RWPE1 (cell line): ENCODE results near the gene FREM2.

Source experiments
- CTCF ChIA-PET: fragments of 350-600 bp; sonication (Branson Sonifier 250); formaldehyde crosslinking; extraction: SDS; loops from one replicate; lab custom pipeline; 2021; lab: Yijun Ruan, JAX
- POLR2A ChIA-PET: fragments of 400-600 bp; formaldehyde crosslinking; extraction: SDS; loops from one replicate; lab custom pipeline; 2020; ENCODE audit warnings: antibody characterized with exemption; ENCODE audit not compliant: low non-redundant PET; lab: Yijun Ruan, JAX
- DNase-seq: peaks from one replicate; pipeline ENCODE4 v3.0.0; 2012; ENCODE audit warnings: low spot score
- H3K27ac ChIP-seq: fragments of 450-650 bp; 2 replicates; pipeline ENCODE4 v1.5.1; 2017
- TF ChIP-seq, protein P1 (sequence below): fragments of 450-650 bp; conservative IDR thresholded peaks from 2 replicates; pipeline ENCODE4 v1.5.1; 2017; ENCODE audit warnings: low read depth, mild to moderate bottlenecking

The FREM2 gene

DNA sequence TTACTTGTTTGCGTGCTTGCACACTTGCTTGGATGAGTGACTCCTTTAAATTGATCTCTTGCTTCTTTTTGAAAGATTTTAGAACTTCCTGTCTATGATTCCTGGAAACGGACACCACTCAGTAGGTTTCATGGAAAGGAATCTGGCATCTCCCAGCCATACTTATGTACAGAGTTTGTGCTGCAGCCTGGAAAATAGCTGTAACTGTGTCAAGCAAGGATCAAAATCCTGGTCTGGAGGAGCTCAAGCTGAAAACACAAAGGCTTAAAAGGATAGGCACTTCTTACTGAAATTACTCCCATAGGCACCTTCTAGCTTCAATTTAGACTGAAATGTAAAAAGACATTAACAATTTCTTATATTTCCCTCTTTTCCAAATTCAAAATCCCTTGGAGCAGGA lies 1.4 kb upstream of the FREM2 start:
- H3K27ac ChIP-seq = no peak overlapping the region
- TF ChIP-seq, protein P1, sequence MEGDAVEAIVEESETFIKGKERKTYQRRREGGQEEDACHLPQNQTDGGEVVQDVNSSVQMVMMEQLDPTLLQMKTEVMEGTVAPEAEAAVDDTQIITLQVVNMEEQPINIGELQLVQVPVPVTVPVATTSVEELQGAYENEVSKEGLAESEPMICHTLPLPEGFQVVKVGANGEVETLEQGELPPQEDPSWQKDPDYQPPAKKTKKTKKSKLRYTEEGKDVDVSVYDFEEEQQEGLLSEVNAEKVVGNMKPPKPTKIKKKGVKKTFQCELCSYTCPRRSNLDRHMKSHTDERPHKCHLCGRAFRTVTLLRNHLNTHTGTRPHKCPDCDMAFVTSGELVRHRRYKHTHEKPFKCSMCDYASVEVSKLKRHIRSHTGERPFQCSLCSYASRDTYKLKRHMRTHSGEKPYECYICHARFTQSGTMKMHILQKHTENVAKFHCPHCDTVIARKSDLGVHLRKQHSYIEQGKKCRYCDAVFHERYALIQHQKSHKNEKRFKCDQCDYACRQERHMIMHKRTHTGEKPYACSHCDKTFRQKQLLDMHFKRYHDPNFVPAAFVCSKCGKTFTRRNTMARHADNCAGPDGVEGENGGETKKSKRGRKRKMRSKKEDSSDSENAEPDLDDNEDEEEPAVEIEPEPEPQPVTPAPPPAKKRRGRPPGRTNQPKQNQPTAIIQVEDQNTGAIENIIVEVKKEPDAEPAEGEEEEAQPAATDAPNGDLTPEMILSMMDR = no peak
- CTCF ChIA-PET = interaction anchor here (0.6 to 2.4 kb wide), 9 partner anchors 13 to 332 kb away, joined by 3 to 22 read pairs (median 5); no protein-coding TSS in a partner anchor
- POLR2A ChIA-PET = no interaction called here
- DNase-seq = no peak

DNA sequence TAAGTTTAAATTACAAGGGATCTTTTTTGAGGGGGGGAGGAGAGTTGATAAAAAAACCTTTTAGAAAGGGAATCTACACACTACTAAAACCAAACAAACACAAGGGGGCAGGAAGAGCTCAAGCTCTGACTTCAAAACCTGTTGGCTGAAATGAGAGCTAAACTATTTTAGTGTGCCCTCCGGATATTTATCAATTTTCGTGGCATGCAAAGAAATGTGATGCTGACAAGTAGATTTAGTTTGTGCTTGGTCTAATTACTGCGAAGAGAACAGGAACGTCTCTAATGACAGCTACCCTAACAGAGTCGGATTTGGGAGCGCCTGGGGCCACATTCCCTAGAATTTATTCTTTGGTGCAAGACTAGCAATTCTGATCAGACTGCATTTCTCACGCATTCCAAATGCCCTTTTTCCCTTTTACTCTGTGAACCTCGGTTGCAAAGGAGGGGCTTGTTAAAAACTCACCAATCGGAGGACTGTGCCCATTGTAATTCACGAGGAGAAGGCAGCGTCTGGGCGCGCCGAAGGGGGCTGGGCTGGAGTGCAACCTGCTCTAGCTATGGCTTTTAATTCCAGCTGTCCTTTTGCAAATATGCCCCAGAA lies 802 bp upstream of the FREM2 start:
- ChIA-PET CTCF (interaction anchor here (0.6 to 2.4 kb wide), 13 partner anchors 10 to 1554 kb away, joined by 3 to 22 read pairs (median 4); no protein-coding TSS in a partner anchor), POLR2A (no interaction called here)
- no peak overlapping the region for H3K27ac ChIP-seq
- TF ChIP-seq, protein P1 = no peak
- DNase-seq = peak; percentile 17

DNA sequence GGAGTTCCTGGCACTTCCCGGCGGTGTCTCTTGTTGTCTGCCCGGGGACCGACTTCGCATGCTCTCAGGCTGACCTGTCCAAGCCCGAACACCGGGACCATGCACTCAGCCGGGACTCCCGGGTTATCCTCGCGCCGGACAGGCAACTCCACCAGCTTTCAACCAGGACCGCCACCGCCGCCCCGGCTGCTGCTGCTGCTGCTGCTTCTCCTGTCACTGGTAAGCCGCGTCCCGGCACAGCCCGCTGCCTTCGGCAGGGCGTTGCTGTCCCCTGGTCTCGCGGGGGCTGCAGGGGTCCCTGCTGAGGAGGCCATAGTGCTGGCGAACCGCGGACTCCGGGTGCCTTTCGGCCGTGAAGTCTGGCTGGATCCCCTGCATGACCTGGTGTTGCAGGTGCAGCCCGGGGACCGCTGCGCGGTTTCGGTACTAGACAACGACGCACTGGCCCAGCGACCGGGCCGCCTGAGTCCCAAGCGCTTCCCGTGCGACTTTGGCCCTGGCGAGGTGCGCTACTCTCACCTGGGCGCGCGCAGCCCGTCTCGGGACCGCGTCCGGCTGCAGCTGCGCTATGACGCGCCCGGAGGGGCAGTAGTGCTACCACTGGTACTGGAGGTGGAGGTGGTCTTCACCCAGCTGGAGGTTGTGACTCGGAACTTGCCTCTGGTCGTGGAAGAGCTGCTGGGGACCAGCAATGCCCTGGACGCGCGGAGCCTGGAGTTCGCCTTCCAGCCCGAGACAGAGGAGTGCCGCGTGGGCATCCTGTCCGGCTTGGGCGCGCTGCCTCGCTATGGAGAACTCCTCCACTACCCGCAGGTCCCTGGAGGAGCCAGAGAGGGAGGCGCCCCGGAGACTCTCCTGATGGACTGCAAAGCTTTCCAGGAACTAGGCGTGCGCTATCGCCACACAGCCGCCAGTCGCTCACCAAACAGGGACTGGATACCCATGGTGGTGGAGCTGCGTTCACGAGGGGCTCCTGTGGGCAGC lies 661 bp downstream of the FREM2 start:
- CTCF ChIA-PET = interaction anchor here (0.6 to 2.4 kb wide), 3 partner anchors 57 to 170 kb away, joined by 3 to 22 read pairs (median 3); no protein-coding TSS in a partner anchor
- POLR2A ChIA-PET = no interaction called here
- no peak overlapping the region for H3K27ac ChIP-seq
- peak; percentile 13 for DNase-seq
- TF ChIP-seq, protein P1 = no peak

DNA sequence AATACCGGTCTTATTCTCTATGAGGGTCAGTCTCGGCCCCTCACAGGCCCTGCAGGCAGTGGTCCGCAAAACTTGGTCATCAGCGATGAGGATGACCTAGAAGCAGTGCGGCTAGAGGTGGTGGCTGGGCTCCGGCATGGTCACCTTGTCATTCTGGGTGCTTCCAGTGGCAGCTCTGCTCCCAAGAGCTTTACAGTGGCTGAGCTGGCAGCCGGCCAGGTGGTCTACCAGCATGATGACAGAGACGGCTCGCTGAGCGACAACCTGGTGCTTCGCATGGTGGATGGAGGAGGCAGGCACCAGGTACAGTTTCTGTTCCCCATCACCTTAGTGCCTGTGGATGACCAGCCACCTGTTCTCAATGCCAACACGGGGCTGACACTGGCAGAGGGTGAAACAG lies 1.8 kb downstream of the FREM2 start:
- DNase-seq = no peak
- TF ChIP-seq, protein P1 = no peak
- ChIA-PET CTCF (interaction anchor here (0.5 kb wide), 1 partner anchor 10 kb away, joined by 3 read pairs; no protein-coding TSS in a partner anchor), POLR2A (no interaction called here)
- no peak overlapping the region for H3K27ac ChIP-seq

DNA sequence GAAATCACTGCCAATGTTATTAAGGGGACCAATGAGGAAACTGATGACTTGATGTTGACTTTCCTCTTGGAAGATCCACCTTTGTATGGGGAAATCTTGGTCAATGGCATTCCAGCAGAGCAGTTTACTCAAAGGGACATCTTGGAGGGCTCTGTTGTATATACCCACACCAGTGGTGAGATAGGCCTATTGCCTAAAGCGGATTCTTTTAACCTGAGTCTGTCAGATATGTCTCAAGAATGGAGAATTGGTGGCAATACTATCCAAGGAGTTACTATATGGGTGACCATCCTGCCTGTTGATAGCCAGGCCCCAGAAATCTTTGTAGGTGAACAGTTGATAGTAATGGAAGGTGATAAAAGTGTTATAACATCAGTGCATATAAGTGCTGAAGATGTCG lies 3.4 kb downstream of the FREM2 start:
- DNase-seq = no peak
- TF ChIP-seq, protein P1 = no peak
- ChIA-PET CTCF (no interaction called here), POLR2A (no interaction called here)
- no peak overlapping the region for H3K27ac ChIP-seq

DNA sequence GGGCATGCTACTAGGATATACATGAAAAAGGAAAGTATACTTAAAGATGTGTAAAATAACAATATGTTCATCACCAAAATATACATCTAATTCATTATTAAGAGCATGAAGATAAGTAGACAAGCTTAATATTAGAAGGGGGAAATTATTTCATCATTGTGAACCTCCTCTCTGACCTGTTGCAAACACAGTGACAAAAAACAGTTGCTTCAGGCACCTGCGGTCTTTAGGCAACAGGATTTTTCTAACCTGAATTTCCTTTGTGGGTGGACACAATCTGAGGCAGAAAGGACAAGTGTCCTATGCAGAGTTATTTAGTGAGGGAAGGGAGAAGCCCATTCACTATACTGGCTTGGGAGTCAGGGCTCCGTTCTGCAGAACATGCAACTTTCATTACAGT lies 6.3 kb downstream of the FREM2 start:
- POLR2A ChIA-PET = no interaction called here
- no peak overlapping the region for H3K27ac ChIP-seq
- CTCF ChIA-PET = no interaction called here
- no peak for DNase-seq
- TF ChIP-seq, protein P1 = no peak
